ENCODE results near the gene WWOX.
A peak's percentile ranks its signal among the peaks of the same experiment; 100 is the strongest.

Gene WWOX

GRCh38 chr16:78770353-78771091 is 671.1 kb downstream of the WWOX start:
- peak; percentile 82 for DNase-seq (ENCODE audit: low spot score)

GRCh38 chr16:78773291-78773702 is 673.8 kb downstream of the WWOX start:
- DNase-seq (ENCODE audit: low spot score) = no peak

GRCh38 chr16:78773706-78774105 is 674.3 kb downstream of the WWOX start:
- DNase-seq (ENCODE audit: low spot score) = no peak

GRCh38 chr16:78775161-78775561 is 675.7 kb downstream of the WWOX start:
- DNase-seq (ENCODE audit: low spot score) = no peak

- DNase-seq (ENCODE audit: low spot score) = no peak
These were observed 678.9 kb downstream of the WWOX start for GRCh38 chr16:78778101-78779004.

- DNase-seq (ENCODE audit: low spot score) = no peak
These were observed 681.4 kb downstream of the WWOX start for GRCh38 chr16:78780808-78781207.

GRCh38 chr16:78782572-78782971 is 683.1 kb downstream of the WWOX start:
- no peak for DNase-seq (ENCODE audit: low spot score)

GRCh38 chr16:78783570-78784079 is 684.2 kb downstream of the WWOX start:
- DNase-seq (ENCODE audit: low spot score) = no peak

- DNase-seq (ENCODE audit: low spot score) = no peak
These were observed 685.3 kb downstream of the WWOX start for GRCh38 chr16:78784771-78785170.

GRCh38 chr16:78785218-78785617 is 685.8 kb downstream of the WWOX start:
- no peak for DNase-seq (ENCODE audit: low spot score)

GRCh38 chr16:78786635-78787034 is 687.2 kb downstream of the WWOX start:
- DNase-seq (ENCODE audit: low spot score) = no peak

GRCh38 chr16:78788276-78788675 is 688.8 kb downstream of the WWOX start:
- DNase-seq (ENCODE audit: low spot score) = no peak

GRCh38 chr16:78788696-78789095 is 689.2 kb downstream of the WWOX start:
- DNase-seq (ENCODE audit: low spot score) = no peak

- no peak for DNase-seq (ENCODE audit: low spot score)
These were observed 690.1 kb downstream of the WWOX start for GRCh38 chr16:78789561-78789960.

GRCh38 chr16:78791011-78791410 is 691.6 kb downstream of the WWOX start:
- DNase-seq (ENCODE audit: low spot score) = no peak

GRCh38 chr16:78791926-78792325 is 692.5 kb downstream of the WWOX start:
- no peak for DNase-seq (ENCODE audit: low spot score)

GRCh38 chr16:78792952-78793351 is 693.5 kb downstream of the WWOX start:
- DNase-seq (ENCODE audit: low spot score) = no peak

GRCh38 chr16:78794581-78795250 is 695.3 kb downstream of the WWOX start:
- no peak for DNase-seq (ENCODE audit: low spot score)

GRCh38 chr16:78795433-78795832 is 696.0 kb downstream of the WWOX start:
- DNase-seq (ENCODE audit: low spot score) = no peak

- DNase-seq (ENCODE audit: low spot score) = peak; percentile 59
These were observed 696.9 kb downstream of the WWOX start for GRCh38 chr16:78796221-78796866.

- no peak for DNase-seq (ENCODE audit: low spot score)
These were observed 700.0 kb downstream of the WWOX start for GRCh38 chr16:78799429-78799828.

- DNase-seq (ENCODE audit: low spot score) = no peak
These were observed 701.1 kb downstream of the WWOX start for GRCh38 chr16:78800523-78800922.

Data from ecto neural progenitor cell (in vitro differentiated cells).